H1 (cell line): ENCODE results near the gene CACNG4. TPM values are rescaled to one million over a fixed set of nuclear protein-coding genes. Genes with fewer than 3 reads are reported as not detected.

Source experiments
- CBX5 ChIP-seq: fragments of 300-800, 300-1000 bp; sonication (generic); IDR thresholded peaks from 2 replicates; pipeline ENCODE4 v1.7.1; 2016; ENCODE audit warnings: antibody characterized with exemption, low read length, low read depth
- CHD7 ChIP-seq: fragments of 300-600 bp; sonication (generic); IDR thresholded peaks from 2 replicates; pipeline ENCODE4 v1.7.1; 2012; ENCODE audit warnings: low read length, moderate library complexity, mild to moderate bottlenecking, inconsistent platforms; ENCODE audit not compliant: insufficient replicate concordance
- JUN ChIP-seq: IDR thresholded peaks from 2 replicates; pipeline ENCODE4 v1.6.1; 2011; ENCODE audit warnings: low read depth, mild to moderate bottlenecking, improper control_type of control experiment, low read length
- KDM4A ChIP-seq: IDR thresholded peaks from one replicate; pipeline ENCODE4 v1.7.1; 2012; ENCODE audit warnings: low read depth, mild to moderate bottlenecking, moderate library complexity, low read length, inconsistent platforms; ENCODE audit not compliant: severe bottlenecking
- SP1 ChIP-seq: IDR thresholded peaks from 2 replicates; pipeline ENCODE4 v1.6.1; 2011; ENCODE audit warnings: low read depth, low read length
- polyA plus RNA-seq, 7 experiments: library from polyadenylated mRNA; depleted of rRNA in 3 of 7; stranded (reverse) in 5 of 7; unstranded in 2 of 7; fragments of >200 nt in 5 of 7; fragments of 200-250 nt in 2 of 7; gene quantifications; 1 replicate in 5 of 7; 2 replicates in 1 of 7; 4 replicates in 1 of 7; pipeline versions ENCODE4 v1.2.1 to v1.2.3, GENCODE V29; 2011 to 2013; ENCODE audit warnings: missing spikeins in 2 of 7, mixed read lengths in 2 of 7
- total RNA-seq: library from RNA; stranded (reverse); fragmentation: NEBNext Ultra II Directional; extraction: Animal tissue kit (Norgen Biotek cat#: 25700); gene quantifications from 2 replicates; pipeline ENCODE4 v1.2.1, GENCODE V29; 2021

The CACNG4 gene
- total and polyA plus RNA-seq, 2 of the 8 experiments (the other 6 are each of a cell fraction or from before 2014, with no cell fraction given), result 3.6 to 5.6 TPM

DNA sequence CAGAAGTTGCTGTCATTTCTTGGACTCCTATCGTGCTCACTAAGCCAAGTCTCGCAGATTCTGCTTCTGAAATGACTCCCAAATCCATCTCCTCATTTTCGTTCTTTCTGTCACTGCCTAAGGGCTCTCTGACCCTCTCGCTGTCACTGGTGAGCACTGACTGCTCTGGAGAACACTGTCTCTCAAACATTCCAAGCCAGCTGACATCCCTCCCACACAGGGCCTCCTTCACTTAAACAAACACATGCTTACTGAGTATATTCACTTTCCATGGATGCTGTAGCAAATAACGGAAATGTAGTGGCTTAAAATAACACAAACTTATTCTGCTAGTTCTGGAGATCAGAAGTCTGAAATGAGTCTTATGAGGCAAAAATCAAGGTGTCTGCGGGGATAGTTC is 98.6 kb downstream of the CACNG4 start (continued):
- no peak for TF ChIP-seq CHD7
- no peak for TF ChIP-seq SP1
- no peak for TF ChIP-seq CBX5
- no peak for TF ChIP-seq KDM4A
- no peak for TF ChIP-seq JUN
- TF ChIP-seq, all 59 proteins: peak for 0
